Dermis microvascular lymphatic vessel endothelial cell (primary cell): Measurements from ENCODE around the gene SIRT4. TPM values are rescaled to one million over a fixed set of nuclear protein-coding genes. Genes with fewer than 3 reads are reported as not detected.
"Not testable (repeated sequence)": the region's sequence is repeated elsewhere in the genome, so short reads cannot be mapped to it uniquely, and the experiment has no call there.

Experiments used
- DNase-seq, 2 donors: peaks; one replicate each; pipeline versions ENCODE4 v3.0.0 to v3.0.0-alpha.2; 2010; ENCODE audit warnings: low read depth in 2 of 2
- total RNA-seq: library from RNA; depleted of rRNA; stranded (reverse); fragments of >200 nt; gene quantifications from 2 replicates; pipeline ENCODE4 v1.2.1, GENCODE V29; 2014

Gene SIRT4
- total RNA-seq, 1 donor from 2014 or later, result 1.8 TPM

DNA sequence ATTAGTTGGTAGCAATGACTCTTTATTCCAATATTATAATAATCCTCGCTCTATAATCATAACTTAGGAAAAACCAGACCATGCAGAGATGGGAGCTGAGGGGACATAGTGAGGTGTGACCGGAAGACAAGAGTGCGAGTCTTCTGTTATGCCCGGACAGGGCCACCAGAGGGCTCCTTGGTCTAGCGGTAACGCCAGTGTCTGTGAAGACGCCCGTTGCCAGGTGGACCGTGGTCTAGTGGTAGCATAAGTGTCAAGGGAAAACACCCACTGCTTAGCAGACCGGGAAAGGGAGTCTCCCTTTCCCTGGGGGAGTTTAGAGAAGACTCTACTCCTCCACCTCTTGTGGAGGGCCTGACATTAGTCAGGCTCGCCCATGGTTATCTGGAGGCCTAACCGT lies 33.3 kb downstream of the SIRT4 start:
- DNase-seq, result peak in 1 of 2 donors; percentile 38

DNA sequence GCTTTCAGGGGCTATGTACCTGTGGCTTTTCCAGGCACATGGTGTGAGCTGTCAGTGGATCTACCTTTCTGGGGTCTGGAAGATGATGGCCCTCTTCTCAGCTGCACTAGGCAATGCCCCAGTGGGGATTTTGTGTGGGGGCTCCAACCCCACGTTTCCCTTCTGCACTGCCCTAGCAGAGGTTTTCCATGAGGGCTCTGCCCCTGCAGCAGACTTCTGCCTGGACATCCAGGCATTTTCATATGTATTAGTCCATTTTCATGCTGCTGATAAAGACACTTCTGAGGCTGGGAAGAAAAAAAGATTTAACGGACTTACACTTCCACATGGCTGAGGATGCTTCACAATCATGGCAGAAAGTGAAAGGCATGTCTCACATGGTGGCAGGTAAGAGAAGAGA lies 34.3 kb downstream of the SIRT4 start:
- not testable (repeated sequence) for DNase-seq

DNA sequence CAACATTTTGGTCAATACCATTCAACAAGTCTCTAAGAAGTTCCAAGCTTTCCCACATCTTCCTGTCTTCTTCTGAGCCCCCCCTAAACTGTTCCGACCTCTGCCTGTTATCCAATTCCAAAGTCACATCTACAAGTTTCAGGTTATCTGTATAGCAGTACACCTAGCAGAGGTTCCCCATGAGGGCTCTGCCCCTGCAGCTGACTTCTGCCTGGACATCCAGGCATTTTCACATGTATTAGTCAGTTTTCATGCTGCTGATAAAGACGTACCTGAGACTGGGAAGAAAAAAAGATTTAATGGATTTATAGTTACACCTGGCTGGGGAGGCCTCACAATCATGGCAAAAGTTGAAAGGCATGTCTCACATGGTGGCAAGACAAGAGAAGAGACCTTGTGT lies 35.6 kb downstream of the SIRT4 start:
- no peak for DNase-seq

DNA sequence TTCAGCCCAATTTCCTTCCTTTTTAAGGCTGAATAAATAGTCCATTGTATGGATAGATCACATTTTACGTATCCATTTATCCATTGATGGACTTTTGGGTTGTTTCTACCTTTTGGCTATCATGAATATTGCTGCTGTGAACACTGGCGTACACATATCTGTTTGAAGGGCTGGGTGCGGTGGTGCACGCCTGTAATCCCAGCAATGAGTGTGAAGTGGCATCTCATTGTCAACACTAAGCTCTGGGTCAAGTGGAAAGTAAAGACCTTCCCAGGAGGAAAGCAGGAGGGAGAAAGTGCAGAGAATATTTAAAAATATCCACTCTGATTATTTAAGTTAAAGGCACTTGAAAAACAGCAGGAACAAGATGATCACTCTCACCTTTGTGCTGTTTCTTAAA lies 37.1 kb downstream of the SIRT4 start:
- DNase-seq, result no peak

DNA sequence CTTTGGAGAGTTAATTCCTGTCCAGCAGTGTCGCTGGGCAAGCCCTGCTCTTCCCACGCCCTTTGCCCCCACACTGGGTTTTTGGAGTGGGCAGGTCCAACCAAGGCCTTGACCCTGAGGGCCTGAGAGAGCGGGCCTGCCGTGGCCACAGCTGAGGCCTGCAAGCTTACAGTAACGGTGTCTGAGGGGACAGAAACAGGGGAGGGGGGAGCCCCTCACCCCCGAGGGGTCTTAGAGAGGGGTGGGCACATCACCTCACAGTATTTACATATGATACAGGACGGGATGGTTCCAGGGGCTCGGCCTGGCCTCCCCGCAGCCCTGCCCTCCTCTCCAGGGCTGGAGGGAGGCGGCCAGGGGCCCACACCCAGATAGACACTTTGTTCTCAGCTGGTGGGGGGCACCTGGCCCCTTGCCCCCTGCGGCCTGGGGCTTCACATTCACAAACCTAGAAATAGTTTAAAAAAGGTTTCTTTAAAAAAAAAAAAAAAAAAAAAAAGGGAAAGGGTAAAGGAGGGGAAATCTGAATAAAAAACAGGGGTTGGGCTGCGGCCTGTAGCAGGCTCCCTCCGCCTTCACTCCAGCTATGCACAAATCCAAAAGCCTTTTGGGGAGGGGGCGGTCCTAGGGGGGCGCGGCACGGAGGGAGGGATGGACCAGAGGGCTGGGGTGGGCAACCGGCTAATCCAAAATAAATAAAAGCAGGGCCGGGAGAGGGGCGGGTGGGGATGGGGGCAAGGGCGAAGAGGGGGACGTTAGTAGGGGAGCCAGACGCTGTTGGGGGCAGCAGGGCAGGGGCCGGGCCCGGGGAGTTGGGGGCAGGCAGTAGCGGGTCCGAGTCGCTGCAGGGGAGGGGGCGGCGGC lies 40.3 kb downstream of the SIRT4 start:
- no peak for DNase-seq

DNA sequence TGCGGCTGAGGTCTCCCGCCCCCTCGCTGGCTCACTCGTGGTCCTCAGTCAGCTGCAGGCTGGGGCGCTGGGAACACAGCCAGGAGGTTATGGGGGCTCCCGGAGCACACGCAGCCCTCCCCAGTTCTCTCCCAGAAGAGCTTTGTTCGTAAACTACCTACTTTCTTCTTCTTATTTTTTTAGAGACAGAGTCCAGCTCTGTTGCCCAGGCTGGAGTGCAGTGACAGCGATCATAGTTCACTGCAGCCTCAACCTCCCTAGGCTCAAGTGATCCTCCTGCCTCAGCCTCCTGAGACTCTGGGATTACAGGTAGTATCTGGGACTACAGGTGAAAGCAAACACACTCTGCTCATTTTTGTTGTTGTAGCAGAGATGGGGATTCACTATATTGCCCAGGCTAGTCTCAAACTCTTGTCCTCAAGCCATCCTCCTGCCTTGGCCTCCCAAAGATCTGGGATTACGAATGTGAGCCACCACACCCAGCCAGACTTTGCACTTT lies 41.0 kb downstream of the SIRT4 start:
- no peak for DNase-seq

DNA sequence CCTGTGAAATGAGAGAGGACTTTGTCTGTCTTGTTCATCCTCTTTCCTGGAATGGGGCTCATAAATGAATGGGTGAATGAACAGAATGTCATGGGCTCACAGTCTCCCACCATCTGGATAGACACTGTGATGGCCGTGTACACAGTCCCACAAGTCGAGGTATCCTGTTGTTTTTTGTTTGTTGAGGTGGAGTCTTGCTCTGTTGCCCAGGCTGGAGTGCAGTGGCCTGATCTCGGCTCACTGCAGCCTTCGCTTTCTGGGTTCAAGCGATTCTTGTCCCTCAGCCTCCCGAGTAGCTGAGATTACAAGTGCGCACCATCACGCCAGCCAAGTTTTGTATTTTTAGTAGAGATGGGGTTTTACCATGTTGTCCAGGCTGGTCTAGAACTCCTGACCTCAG lies 41.6 kb downstream of the SIRT4 start:
- no peak for DNase-seq

DNA sequence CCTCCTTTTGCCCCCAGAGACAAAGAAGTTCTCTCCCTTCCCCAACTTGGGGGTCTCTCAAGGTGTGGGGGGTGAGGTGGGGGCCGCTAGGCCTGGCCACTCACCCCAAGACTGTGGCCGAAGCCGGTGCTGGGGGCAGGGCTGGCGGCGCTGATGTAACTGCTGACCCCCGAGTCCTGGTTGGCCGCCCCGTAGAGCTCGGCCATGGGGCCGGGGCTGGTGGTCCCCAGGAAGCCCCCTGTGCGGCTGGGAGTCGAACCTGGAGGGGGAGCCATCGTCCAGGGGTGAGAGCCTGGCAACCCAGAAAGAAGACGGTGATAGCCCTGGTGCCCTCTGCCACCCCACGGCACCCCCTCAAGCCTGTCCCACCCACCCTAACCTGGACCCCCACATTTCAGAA lies 43.9 kb downstream of the SIRT4 start:
- no peak for DNase-seq

DNA sequence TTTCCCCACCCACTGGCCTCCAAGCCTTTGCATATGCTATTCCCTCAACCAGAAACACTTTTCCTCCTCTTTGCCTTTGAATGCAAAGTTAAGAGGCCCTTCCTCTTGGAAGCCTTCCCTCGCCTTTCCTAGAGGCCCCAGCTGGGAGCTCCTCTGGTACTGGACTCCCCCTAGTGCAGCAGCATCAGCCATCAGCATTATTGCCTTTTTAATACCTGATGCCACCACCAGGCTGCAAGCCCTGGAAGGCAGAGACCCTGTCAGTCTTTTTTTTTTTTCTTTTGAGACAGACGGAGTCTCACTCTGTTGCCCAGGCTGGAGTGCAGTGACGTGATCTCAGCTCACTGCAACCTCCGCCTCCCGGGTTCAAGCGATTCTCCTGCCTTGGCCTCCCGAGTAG lies 44.6 kb downstream of the SIRT4 start:
- DNase-seq, result no peak

DNA sequence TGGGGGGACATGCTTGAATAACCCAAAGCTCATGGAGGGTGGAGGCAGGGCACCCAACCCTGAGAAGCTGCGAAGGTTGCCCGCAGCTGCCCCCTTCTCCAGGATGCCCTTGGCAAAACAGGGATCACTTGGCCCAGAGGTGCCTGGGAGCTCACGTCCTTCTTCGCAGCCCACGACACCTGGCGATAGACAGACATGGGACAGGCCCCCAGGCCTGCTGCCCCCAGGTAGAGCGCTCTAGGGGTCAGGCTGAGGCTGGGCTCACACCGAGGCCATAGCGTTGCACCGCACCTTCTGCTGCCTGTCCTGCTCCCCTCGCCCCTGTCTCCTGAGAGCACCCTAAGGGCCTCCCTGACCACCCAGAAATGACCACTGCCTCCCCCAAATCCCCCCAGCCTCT lies 45.6 kb downstream of the SIRT4 start:
- no peak for DNase-seq

DNA sequence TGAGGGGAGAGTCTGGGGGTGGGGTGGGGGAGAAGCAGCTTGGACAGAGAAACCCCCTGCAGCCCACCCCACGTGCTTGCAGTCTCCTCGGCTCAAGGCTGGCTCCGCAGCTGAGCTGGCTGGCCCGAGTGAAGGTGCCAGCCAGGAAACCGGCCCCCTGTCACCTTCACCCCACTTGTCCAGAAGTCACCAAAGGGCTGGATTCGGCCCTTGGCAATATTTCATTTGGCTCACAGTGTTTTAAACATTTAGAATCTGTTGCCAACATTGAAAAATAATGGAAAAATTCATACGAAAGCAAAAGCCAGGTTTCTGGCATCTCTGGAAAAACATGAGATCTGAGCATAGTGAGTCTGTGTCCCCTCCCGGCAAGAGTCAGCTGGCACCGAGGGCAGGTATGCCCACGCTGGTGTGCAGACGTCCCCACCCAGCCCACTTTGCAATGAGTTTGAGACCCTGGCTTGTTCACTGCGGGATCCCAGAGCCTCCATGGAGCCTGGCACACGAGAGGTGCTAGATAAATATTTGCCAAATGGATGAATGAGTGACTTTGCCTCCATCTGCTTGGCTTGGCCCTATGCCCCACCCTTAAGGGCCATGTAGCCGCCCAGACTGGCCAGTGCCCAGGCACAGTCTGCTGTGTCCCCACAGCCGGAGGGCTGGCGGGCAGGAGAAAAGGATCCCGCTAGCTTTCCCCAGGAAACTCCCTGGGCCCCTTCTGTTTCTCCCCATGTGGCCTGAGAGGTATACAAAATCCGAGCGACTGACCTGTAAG lies 48.6 kb downstream of the SIRT4 start:
- DNase-seq, result peak in 1 of 2 donors; percentile 16

DNA sequence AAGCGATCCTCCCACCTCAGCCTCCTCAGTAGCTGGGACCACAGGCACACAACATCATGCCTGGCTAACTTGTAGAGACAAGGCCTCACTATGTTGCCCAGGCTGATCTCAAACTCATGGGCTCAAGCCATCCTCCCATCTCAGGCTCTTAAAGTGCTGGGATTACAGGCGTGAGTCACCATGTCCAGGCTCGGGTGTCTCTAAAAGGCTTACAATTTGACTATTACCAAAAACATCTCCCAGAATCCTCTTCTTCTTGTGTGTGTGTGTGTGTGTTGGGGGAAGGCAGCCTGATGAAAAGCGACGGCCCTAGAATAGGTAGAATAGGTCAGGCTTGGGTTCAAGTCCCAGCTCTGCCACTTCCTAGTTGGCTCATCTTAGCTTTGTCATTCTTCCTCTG lies 50.0 kb downstream of the SIRT4 start:
- no peak for DNase-seq

DNA sequence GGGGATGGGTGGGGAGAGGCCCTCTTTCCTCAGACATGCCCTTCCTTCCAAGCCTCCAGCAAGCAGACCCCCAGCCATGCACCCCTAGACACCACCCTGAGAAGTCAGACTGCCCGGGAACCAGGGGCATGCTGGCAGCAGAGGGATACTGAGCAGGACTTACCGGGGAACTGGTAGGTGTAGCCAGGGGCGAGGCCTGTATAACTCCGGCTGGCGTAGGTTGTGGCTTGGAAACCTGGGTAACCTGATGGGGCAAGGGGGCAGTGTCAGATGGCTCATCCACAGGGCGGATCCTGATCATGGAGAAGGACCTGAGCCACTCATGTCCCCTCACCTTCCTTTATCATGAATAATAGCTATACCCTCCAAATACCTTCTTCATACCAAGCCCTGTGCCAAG lies 51.0 kb downstream of the SIRT4 start:
- DNase-seq, result no peak

DNA sequence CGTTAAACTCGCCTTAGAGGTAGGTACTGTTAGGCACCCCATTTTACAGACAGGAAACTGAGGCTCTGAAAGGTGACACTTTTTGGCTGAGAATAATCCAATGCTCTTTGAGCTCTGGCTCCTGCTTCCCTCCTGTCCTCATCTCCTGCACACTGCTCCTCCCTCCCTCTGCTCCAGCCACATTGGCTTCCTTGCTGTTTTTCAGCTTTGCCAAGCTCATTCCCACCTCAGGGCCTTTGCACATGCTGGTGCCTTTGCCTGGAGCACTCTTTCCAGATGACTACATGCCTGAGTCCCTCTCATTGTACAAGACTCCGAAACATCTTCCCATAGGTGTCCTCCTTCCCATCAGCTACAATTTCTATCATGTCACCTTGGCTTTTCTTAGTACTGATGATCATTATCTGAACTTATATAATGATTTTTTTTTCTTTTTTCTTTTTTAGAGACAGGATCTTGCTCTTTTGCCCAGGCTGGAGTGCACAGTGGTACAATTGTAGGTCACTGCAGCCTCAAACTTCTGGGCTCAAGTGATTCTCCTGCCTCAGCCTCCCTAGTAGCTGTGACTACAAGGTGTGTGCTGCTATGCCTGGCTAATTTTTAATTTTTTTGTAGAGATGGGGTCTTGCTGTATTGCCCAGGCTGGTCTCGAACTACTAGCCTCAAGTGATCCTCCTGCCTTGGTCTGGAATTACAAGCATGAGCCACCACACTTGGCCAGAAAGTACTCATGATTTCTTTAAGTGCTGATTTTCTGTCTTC lies 51.6 kb downstream of the SIRT4 start:
- no peak for DNase-seq

DNA sequence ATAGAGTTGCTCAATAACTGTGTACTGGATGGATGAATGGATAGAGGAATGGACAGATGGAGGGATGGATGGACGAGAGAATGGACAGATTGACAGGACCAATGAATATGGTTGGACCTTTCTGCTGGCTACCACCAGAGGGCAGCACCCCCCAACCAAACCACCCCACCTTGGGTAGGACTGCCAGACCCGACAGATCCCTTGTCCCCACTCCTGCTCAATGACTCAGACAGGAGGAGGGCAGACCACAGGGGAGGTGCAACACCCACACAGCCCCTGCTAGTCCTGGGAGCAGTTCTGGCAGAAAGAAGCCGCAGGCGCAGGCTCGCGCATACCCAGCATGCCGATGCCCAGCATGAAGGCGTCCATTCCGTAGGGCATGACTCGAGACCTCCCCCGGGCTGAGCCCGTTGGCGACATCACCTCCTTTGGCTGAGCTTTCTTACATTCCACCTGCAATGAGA lies 54.5 kb downstream of the SIRT4 start:
- DNase-seq, result peak; percentile 57 to 76

DNA sequence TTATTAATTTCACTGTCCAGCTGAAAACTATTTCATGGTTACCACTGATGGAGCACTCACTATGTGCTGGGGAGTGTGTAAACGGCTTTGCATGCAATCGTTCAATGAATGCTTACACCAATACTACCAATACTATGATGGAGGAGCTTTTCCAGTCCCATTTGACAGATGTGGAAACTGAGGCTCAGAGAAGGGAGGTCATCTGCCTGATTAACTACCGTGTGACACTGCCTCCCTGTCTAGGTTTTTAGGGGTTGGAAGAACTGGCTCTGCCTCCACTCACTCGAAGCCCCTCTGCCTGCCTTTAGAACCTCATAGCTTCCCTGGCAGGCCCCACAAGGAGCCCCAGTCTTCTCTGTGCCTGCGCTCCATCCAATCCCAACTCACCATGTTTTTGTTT lies 55.0 kb downstream of the SIRT4 start:
- DNase-seq, result no peak

DNA sequence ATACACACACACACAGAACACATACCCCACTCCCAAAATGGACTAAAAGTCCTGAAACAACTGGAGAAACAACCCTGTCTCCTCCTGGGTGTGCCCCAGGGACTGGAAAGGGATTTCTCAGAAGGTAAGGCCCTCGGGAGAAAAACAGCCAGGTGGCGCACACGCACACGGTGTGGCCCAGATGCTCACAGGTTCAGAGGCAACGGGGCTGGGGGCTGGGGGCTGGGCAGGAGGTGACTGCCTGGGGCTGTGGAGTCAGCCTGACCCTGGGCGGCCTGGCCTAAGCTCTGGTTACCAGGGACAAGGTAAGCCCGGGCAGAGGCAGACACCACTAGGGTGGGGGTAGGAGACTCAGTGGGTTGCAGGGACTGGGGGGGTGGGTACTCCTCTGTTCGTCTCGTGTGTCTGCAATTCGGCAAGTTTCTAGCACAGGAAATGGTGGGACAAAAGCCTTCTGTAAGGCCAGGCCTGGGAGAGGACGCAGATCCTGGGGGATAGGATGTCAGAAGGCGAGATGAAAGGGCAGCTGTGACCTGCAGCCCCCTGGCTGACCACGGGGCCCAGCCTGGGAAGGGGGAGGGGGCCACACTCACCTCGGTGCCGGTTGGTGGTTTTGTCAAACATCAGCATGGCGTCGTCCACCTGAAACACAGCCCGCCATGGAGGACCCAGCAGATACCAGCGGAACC lies 56.4 kb downstream of the SIRT4 start:
- no peak for DNase-seq

DNA sequence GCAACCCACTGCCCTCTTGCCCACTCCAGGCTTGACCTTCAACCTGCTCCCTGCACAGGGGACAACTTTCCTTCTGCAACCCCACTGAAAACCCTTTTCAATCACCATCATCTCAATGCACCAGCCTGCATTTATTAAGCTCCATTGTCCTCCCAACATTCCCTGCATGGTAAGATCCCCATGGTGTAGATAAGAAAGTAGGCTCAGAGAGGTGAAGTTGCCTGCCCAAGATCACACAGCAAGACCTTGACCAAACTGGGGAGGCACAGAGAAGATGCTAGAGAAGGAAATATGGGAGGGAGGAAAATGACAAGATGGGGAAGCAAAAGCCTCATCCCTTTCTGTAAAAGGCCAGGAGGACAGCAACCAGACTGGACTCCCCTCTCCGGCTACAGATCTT lies 57.0 kb downstream of the SIRT4 start:
- no peak for DNase-seq

DNA sequence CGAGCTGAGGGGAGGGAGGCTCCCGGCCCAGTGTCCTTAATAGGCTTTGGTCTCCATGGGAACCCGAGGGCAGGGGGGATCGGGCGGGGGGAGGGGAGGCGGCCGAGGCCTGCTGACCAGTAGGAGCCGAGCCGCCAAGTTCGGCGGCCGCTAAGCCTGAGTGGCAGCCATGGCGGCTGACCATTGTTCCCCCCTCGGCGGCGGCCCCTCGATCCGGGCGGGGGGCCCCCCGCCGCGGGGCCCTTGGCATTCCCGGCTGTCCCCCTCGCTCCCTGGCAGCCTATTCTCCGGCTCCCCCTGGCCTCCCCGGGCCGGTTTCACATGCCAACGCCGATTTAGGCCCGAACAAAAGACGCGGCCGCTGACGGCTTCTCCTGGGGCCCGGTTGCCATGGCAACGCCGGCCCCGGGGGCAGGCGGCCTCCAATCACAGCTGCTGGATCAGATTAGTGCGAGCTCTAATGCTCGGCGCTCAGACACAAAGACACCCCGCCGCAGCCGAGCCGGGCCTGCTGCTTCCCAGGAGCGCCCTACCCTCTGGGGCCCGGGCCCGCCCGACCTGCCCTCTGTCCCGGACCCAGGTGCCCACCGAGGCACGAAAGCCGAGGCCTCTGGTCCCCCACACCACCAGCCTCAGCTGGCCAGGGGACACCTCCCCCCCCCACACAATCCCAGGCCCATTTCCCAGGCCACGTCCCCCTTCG lies 59.5 kb downstream of the SIRT4 start:
- DNase-seq, result peak; percentile 29 to 62
